Stimulated activated naive B cell treated with anti-CD40 and anti-IgM and Interleukin-4, amounts not matched to agents 10 μg/mL and 1 μg/mL and 100 μg/mL, for 72 hours (primary cell): ENCODE results near the gene HSD17B14.
"Not testable (repeated sequence)": the region's sequence is repeated elsewhere in the genome, so short reads cannot be mapped to it uniquely, and the experiment has no call there.

ENCODE experiments used
- ATAC-seq, 2 donors: fragments of 150-1000 bp; cut with Tn5 transposase; replicated peaks; 2 replicates each; pipeline ENCODE4 v1.10.0; 2021; ENCODE audit warnings: moderate library complexity in 1 of 2
- DNase-seq: peaks from one replicate; pipeline ENCODE4 v3.0.0; 2021
- H3K27ac Mint-ChIP-seq: one replicate; pipeline ENCODE4 v1.8.0; 2022; ENCODE audit warnings: mild to moderate bottlenecking, mixed read lengths
- H3K27me3 Mint-ChIP-seq, 2 donors: one replicate each; pipeline ENCODE4 v1.8.0; 2022; ENCODE audit warnings: mixed read lengths in 2 of 2
- H3K36me3 Mint-ChIP-seq, 2 donors: one replicate each; pipeline ENCODE4 v1.8.0; 2022; ENCODE audit warnings: mixed read lengths in 2 of 2, mild to moderate bottlenecking in 1 of 2
- H3K4me1 Mint-ChIP-seq, 2 donors: one replicate each; pipeline ENCODE4 v1.8.0; 2022; ENCODE audit warnings: mixed read lengths in 2 of 2, mild to moderate bottlenecking in 1 of 2
- H3K4me3 Mint-ChIP-seq, 2 donors: one replicate each; pipeline ENCODE4 v1.8.0; 2022; ENCODE audit warnings: mild to moderate bottlenecking in 2 of 2, mixed read lengths in 2 of 2, moderate library complexity in 1 of 2
- H3K9me3 Mint-ChIP-seq, 2 donors: one replicate each; pipeline ENCODE4 v1.8.0; 2022; ENCODE audit warnings: mixed read lengths in 2 of 2, mild to moderate bottlenecking in 1 of 2

The HSD17B14 gene

DNA sequence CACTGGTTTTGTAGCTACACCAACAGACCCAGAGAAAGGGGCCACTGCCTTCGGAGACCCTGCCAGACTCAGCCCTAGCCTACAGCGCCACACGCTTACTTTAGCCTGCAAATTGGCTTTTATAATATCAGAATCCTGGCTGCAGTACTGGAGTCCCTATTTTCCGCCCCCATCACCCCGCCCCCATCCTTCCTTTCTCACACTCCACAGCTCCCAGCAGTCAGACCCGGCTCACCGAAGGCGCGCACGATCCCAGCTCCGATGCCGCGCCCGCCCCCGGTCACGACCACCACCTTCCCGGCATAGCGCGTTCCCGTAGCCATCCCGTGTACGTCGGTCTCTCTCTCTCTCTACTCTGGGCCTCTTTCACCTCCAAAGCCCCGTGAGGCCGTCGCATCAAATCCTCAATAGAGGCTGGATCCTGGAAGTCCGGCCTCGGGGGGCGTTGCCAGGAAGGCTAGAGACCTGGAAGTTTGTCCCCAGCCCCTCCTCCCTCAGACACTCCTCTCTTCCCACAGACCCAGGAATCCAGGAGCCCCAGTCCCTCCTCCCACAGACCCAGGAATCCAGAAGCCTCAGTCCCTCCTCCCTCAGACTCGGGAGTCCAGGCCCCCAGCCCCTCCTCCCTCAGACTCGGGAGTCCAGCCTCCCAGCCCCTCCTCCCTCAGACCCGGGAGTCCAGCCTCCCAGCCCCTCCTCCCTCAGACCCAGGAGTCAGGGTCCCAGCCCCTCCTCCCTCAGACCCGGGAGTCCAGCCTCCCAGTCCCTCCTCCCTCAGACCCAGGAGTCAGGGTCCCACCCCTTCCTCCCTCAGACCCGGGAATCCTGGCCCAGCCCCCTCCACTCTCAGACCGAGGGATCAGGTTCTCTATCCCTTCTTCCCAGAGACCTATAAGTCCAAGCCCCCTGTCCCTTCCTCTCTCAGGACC lies at the start of gene HSD17B14:
Gene HSD17B14, minus strand, starts transcription at position 403 of the 929 bp plus-strand sequence. Its CDS starts 80 bp downstream, at position 323.
- peak within 1 kb of the TSS; percentile 92 for H3K27ac Mint-ChIP-seq
- H3K4me1 Mint-ChIP-seq, result peaks cover 19 to 33% of the 10 kb centered on the region in 2 donors
- no peaks in the 10 kb centered on the region for H3K9me3 Mint-ChIP-seq
- DNase-seq (no peak), ATAC-seq (peak; percentile 22 to 25)
- H3K4me3 Mint-ChIP-seq, result peak within 1 kb of the TSS; percentile 86 to 94
- H3K27me3 Mint-ChIP-seq, result no peaks in the 10 kb centered on the region
- peaks cover 4 to 6% of the 10 kb centered on the region in 2 donors for H3K36me3 Mint-ChIP-seq

GRCh38 chr19:48883726-48884125 lies 47.4 kb upstream of the HSD17B14 start:
- Mint-ChIP-seq H3K27ac (no peak overlapping the region), H3K27me3 (peaks cover 0 to 3% of the 10 kb centered on the region in 2 donors), H3K4me1 (peaks cover 5 to 6% of the 10 kb centered on the region in 2 donors), H3K4me3 (no peak overlapping the region), H3K9me3 (no peaks in the 10 kb centered on the region), H3K36me3 (peaks cover 0 to 4% of the 10 kb centered on the region in 2 donors)
- ATAC-seq (no peak), DNase-seq (no peak)

DNA sequence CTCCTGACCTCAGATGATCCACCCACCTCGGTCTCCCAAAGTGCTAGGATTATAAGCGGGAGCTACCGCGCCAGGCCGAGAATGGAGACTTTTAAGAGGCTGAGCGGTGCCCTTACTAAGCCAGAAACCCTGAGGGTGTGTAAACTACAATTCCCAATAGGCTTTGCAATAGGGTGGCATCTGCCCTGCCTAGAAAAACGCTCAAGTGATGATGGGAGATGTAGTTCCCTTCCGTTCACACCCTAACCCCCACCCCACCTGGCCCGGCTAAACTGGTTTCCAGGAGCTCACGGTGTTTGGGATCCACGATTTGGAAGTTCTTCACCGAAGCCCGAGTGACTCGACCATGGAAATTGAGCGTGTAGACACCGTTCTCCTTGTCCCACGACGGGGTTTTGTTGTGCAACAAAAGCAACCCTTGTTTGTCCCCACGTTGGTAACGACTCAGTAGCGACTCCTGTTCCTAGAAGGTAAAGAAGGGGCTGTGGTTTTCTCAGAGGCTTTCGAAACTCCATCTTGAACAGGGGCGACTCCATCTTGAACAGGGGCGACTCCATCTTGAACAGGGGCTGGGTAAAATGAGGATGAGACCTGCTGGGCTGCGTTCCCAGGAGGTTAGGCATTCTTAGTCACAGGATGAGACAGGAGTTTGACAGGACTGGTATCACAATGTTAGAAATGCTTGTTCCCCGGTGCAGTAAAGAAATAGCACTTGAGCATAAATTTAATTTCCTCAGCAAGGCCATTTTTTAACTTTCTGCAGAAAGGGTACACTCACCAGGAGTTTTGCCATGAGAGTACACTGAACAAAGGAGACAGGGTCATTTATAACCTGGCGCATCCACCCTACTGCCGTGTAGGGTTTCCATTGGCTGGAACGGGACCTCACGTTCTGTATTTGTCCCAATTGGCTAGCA lies 45.7 kb upstream of the HSD17B14 start:
- ATAC-seq (peak; percentile 49 to 69), DNase-seq (no peak)
- Mint-ChIP-seq H3K36me3 (peaks cover 11 to 20% of the 10 kb centered on the region in 2 donors), H3K27me3 (no peaks in the 10 kb centered on the region), H3K27ac (no peak overlapping the region), H3K9me3 (no peaks in the 10 kb centered on the region), H3K4me1 (peaks cover 10 to 19% of the 10 kb centered on the region in 2 donors), H3K4me3 (no peak overlapping the region)

DNA sequence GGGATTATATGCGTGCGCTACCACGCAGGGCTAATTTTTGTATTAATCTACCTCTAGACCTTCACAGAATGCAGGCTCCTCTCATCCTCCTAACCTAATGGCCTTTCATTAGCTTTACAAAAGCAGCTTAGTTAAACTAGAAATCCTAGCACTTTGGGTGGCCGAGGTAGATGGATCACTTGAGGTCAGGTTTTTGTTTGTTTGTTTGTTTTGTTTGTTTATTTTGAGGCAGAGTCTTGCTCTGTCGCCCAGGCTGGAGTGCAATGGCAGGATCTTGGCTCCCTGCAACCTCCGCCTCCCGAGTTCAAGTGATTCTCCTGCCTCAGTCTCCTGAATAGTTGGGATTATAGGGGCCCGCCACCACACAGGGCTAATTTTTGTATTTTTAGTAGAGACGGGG lies 43.4 kb upstream of the HSD17B14 start:
- peaks cover 19 to 38% of the 10 kb centered on the region in 2 donors for H3K4me1 Mint-ChIP-seq
- not testable (repeated sequence) for H3K9me3 Mint-ChIP-seq, H3K4me3 Mint-ChIP-seq, H3K27me3 Mint-ChIP-seq, DNase-seq, H3K27ac Mint-ChIP-seq, ATAC-seq
- peaks cover 28 to 39% of the 10 kb centered on the region in 2 donors for H3K36me3 Mint-ChIP-seq

GRCh38 chr19:48879025-48879637 lies 42.8 kb upstream of the HSD17B14 start:
- peaks cover 34 to 45% of the 10 kb centered on the region in 2 donors for H3K36me3 Mint-ChIP-seq
- no peaks in the 10 kb centered on the region for H3K9me3 Mint-ChIP-seq
- H3K4me1 Mint-ChIP-seq, result peaks cover 24 to 43% of the 10 kb centered on the region in 2 donors
- H3K4me3 Mint-ChIP-seq, result no peak overlapping the region
- DNase-seq (no peak), ATAC-seq (no peak)
- H3K27me3 Mint-ChIP-seq, result no peaks in the 10 kb centered on the region
- peak overlapping the region; percentile 56 for H3K27ac Mint-ChIP-seq

GRCh38 chr19:48878196-48879024 lies 42.1 kb upstream of the HSD17B14 start:
- H3K4me3 Mint-ChIP-seq, result peak overlapping the region in 1 of 2 donors; percentile 36
- peak overlapping the region; percentile 85 for H3K27ac Mint-ChIP-seq
- H3K27me3 Mint-ChIP-seq, result no peaks in the 10 kb centered on the region
- ATAC-seq, result no peak
- H3K36me3 Mint-ChIP-seq, result peaks cover 41 to 52% of the 10 kb centered on the region in 2 donors
- H3K4me1 Mint-ChIP-seq, result peaks cover 31 to 50% of the 10 kb centered on the region in 2 donors
- no peaks in the 10 kb centered on the region for H3K9me3 Mint-ChIP-seq
- no peak for DNase-seq

- peak overlapping the region in 1 of 2 donors; percentile 36 for H3K4me3 Mint-ChIP-seq
These were observed 41.5 kb upstream of the HSD17B14 start for GRCh38 chr19:48877855-48878195.

DNA sequence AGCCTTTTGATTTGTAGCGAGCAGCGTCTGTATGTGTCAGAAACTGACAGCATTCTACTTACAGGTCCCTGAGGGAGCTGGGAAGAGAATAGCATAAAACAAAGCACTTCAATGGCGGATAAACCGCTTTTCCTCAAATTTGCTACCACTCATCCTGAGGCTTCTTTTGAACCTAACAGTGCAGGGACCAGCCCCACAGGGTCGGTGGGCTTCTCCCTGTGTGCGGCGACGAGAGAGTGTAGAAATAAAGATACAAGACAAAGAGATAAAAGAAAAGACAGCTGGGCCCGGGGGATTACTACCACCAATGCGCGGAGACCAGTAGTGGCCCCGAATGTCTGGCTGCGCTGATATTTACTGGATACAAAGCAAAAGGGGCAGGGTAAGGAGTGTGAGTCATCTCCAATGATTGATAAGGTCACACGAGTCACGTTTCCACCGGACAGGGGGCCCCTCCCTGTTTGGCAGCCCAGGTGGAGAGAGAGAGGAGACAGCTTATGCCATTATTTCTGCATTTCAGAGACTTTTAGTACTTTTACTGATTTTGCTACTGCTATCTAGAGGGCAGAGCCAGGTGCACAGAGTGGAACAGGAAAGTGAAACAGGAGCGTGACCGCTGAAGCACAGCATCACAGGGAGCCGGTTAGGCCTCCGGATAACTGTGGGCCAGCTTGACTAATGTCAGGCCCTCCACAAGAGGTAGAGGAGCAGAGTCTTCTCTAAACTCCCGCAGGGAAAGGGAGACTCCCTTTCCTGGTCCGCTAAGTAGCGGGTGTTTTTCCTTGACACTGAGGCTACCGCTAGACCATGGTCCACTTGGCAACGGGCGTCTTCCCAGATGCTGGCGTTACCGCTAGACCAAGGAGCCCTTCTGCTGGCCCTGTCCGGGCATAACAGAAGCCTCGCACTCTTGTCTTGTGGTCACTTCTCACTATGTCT lies 40.0 kb upstream of the HSD17B14 start:
- peaks cover 36 to 58% of the 10 kb centered on the region in 2 donors for H3K4me1 Mint-ChIP-seq

More at GRCh38 chr19:48877855-48878195, 41.5 kb upstream of the HSD17B14 start:
- DNase-seq, result no peak
- H3K9me3 Mint-ChIP-seq, result no peaks in the 10 kb centered on the region
- peaks cover 35 to 54% of the 10 kb centered on the region in 2 donors for H3K4me1 Mint-ChIP-seq
- no peak for ATAC-seq
- no peaks in the 10 kb centered on the region for H3K27me3 Mint-ChIP-seq
- H3K27ac Mint-ChIP-seq, result peak overlapping the region; percentile 85
- H3K36me3 Mint-ChIP-seq, result peaks cover 45 to 58% of the 10 kb centered on the region in 2 donors

GRCh38 chr19:48874303-48875135 lies 38.2 kb upstream of the HSD17B14 start:
- ATAC-seq, result peak; percentile 0 to 2
- no peaks in the 10 kb centered on the region for H3K9me3 Mint-ChIP-seq
- H3K4me1 Mint-ChIP-seq, result peaks cover 31 to 53% of the 10 kb centered on the region in 2 donors
- H3K27ac Mint-ChIP-seq, result peak overlapping the region; percentile 100
- DNase-seq, result no peak
- H3K27me3 Mint-ChIP-seq, result no peaks in the 10 kb centered on the region
- H3K36me3 Mint-ChIP-seq, result peaks cover 49 to 64% of the 10 kb centered on the region in 2 donors
- H3K4me3 Mint-ChIP-seq, result peak overlapping the region; percentile 99

More for the DNA sequence above, 40.0 kb upstream of the HSD17B14 start:
- ATAC-seq, H3K27me3 Mint-ChIP-seq, H3K9me3 Mint-ChIP-seq: not testable (repeated sequence)
- Mint-ChIP-seq H3K36me3 (peaks cover 49 to 66% of the 10 kb centered on the region in 2 donors), H3K27ac (peak overlapping the region; percentile 100), H3K4me3 (peak overlapping the region; percentile 99)
- DNase-seq, result peak; percentile 48

- peak overlapping the region; percentile 99 for H3K4me3 Mint-ChIP-seq
These were observed 37.4 kb upstream of the HSD17B14 start for GRCh38 chr19:48873476-48874302.

GRCh38 chr19:48872884-48873475 lies 36.7 kb upstream of the HSD17B14 start:
- DNase-seq (peak; percentile 69), ATAC-seq (peak; percentile 55 to 56)
- peaks cover 48 to 55% of the 10 kb centered on the region in 2 donors for H3K36me3 Mint-ChIP-seq
- H3K9me3 Mint-ChIP-seq, result no peaks in the 10 kb centered on the region
- H3K4me1 Mint-ChIP-seq, result peaks cover 34 to 53% of the 10 kb centered on the region in 2 donors
- peak overlapping the region; percentile 100 for H3K27ac Mint-ChIP-seq
- no peaks in the 10 kb centered on the region for H3K27me3 Mint-ChIP-seq
- peak overlapping the region; percentile 99 for H3K4me3 Mint-ChIP-seq

More at GRCh38 chr19:48873476-48874302, 37.4 kb upstream of the HSD17B14 start:
- ATAC-seq, result no peak
- Mint-ChIP-seq H3K36me3 (peaks cover 49 to 62% of the 10 kb centered on the region in 2 donors), H3K27ac (peak overlapping the region; percentile 100), H3K4me1 (peaks cover 31 to 53% of the 10 kb centered on the region in 2 donors), H3K27me3 (no peaks in the 10 kb centered on the region), H3K9me3 (no peaks in the 10 kb centered on the region)
- DNase-seq, result no peak
